Peyer's patch (tissue), 4 donors: Measurements from ENCODE around the gene KRTAP10-6.

Experiments used
- CTCF ChIP-seq, 6 experiments: fragments of 450-650 bp in 4 of 6; fragments of 200-600 bp in 2 of 6; sonication (generic) in 1 of 6; IDR thresholded peaks; one replicate each; pipeline ENCODE4 v1.5.1; 2017 to 2019; ENCODE audit warnings: antibody characterized with exemption in 6 of 6, mild to moderate bottlenecking in 3 of 6, moderate library complexity in 1 of 6
- POLR2A ChIP-seq, 2 donors: fragments of 450-650 bp; IDR thresholded peaks; one replicate each; pipeline ENCODE4 v1.5.1; 2017; ENCODE audit warnings: antibody characterized with exemption in 2 of 2, mild to moderate bottlenecking in 2 of 2, moderate library complexity in 2 of 2

GRCh38 chr21:44578371-44579055 is 13.8 kb downstream of the KRTAP10-6 start:
- TF ChIP-seq POLR2A (IDR thresholded peaks at IDR 0.05) = no peak
- TF ChIP-seq CTCF (IDR thresholded peaks at IDR 0.05) = no peak
